HCT116 (cell line): Measurements from ENCODE around the gene NR2F2. TPM values are rescaled to one million over a fixed set of nuclear protein-coding genes. Genes with fewer than 3 reads are reported as not detected.

ENCODE experiments used
- ATAC-seq: fragments of 200-7000 bp; cut with Tn5 transposase; 2 replicates; pipeline ENCODE4 v1.9.1; 2020; ENCODE audit warnings: mild to moderate bottlenecking, moderate library complexity
- BruUV-seq: library from RNA; stranded (reverse); fragments of 400-500 nt; replicated peaks from 2 replicates; lab custom pipeline; 2021; lab: Mats Ljungman, UMichigan
- CTCF ChIA-PET: fragments of 300-600 bp; sonication (Branson Sonifier 250); formaldehyde crosslinking; loops from one replicate; lab custom pipeline; 2021; ENCODE audit warnings: antibody characterized with exemption; lab: Charles Lee
- POLR2A ChIA-PET: fragments of 300-600, 350-600 bp; sonication (Branson Sonifier 250); formaldehyde crosslinking; loops from one replicate; lab custom pipeline; 2021; ENCODE audit warnings: antibody characterized with exemption; lab: Charles Lee
- RAD21 ChIA-PET, 2 experiments: fragments of 300-600 bp; sonication (Branson Sonifier 250); formaldehyde crosslinking; loops; one replicate each; lab custom pipeline; 2023; ENCODE audit warnings: low total read pairs in 2 of 2; ENCODE audit not compliant: uncharacterized antibody in 2 of 2, unreplicated experiment in 2 of 2, low non-redundant PET in 1 of 2; lab: Charles Lee
- DNase-seq: peaks from one replicate; pipeline ENCODE4 v3.0.0-alpha.2; 2010; ENCODE audit warnings: low read depth, low spot score
- H2AFZ ChIP-seq: fragments of 200-600 bp; shearing (Covaris generic), sonication (generic); 2 replicates; pipeline ENCODE4 v1.6.1; 2017; ENCODE audit warnings: low read depth, mixed run types, mixed read lengths, antibody characterized with exemption, low read length; ENCODE audit not compliant: poor library complexity, severe bottlenecking
- H3K27ac ChIP-seq: 2 replicates; pipeline ENCODE4 v1.5.1; 2012; ENCODE audit warnings: low read depth, low read length
- H3K27me3 ChIP-seq: fragments of 200-600 bp; sonication (generic); 2 replicates; pipeline ENCODE4 v1.6.1; 2016; ENCODE audit warnings: mixed run types, low read length, mixed read lengths; ENCODE audit not compliant: insufficient read depth
- H3K36me3 ChIP-seq, 2 experiments: fragments of 200-500 bp in 1 of 2; fragments of 200-600 bp in 1 of 2; sonication (Bioruptor generic) in 1 of 2; sonication (generic) in 1 of 2; 2 replicates each; pipeline versions ENCODE4 v1.5.1 to v1.6.1; 2014 to 2016; ENCODE audit warnings: low read length in 2 of 2, inconsistent platforms in 1 of 2, mixed read lengths in 1 of 2, mixed run types in 1 of 2; ENCODE audit not compliant: insufficient read depth in 2 of 2, control insufficient read depth in 1 of 2
- H3K4me1 ChIP-seq, 2 experiments: fragments of 200-600 bp in 1 of 2; sonication (generic) in 1 of 2; 2 replicates each; pipeline versions ENCODE4 v1.5.1 to v1.6.1; 2012 to 2017; ENCODE audit warnings: low read length in 2 of 2, inconsistent platforms in 1 of 2, mild to moderate bottlenecking in 1 of 2, mixed read lengths in 1 of 2, mixed run types in 1 of 2, moderate library complexity in 1 of 2; ENCODE audit not compliant: insufficient read depth in 2 of 2, control insufficient read depth in 1 of 2
- H3K4me2 ChIP-seq: fragments of 200-600 bp; sonication (generic); 2 replicates; pipeline ENCODE4 v1.6.1; 2017; ENCODE audit warnings: mixed run types, low read length, mixed read lengths
- H3K4me3 ChIP-seq, 2 experiments: fragments of 200-600 bp in 1 of 2; sonication (generic) in 1 of 2; replicated peaks in 1 of 2; 2 replicates each; pipeline ENCODE4 v1.5.1; 2011 to 2016; ENCODE audit warnings: low read length in 2 of 2, control low read depth in 1 of 2, low read depth in 1 of 2, mild to moderate bottlenecking in 1 of 2, mixed read lengths in 1 of 2, mixed run types in 1 of 2
- H3K79me2 ChIP-seq: fragments of 200-600 bp; sonication (generic); 2 replicates; pipeline ENCODE4 v1.6.1; 2017; ENCODE audit warnings: mild to moderate bottlenecking, mixed run types, low read length, moderate library complexity, mixed read lengths; ENCODE audit not compliant: insufficient read depth
- H3K9ac ChIP-seq: fragments of 200-600 bp; sonication (generic); 2 replicates; pipeline ENCODE4 v1.6.1; 2016; ENCODE audit warnings: low read length, mixed read lengths
- H3K9me2 ChIP-seq: fragments of 200-600 bp; sonication (generic), shearing (Covaris generic); 2 replicates; pipeline ENCODE4 v1.6.1; 2017; ENCODE audit warnings: mixed run types, mild to moderate bottlenecking, moderate library complexity; ENCODE audit not compliant: insufficient read depth
- H3K9me3 ChIP-seq, 2 experiments: fragments of 200-500 bp in 1 of 2; fragments of 200-600 bp in 1 of 2; sonication (Bioruptor generic) in 1 of 2; sonication (generic) in 1 of 2; 2 replicates each; pipeline ENCODE4 v1.6.1; 2014 to 2017; ENCODE audit warnings: low read length in 2 of 2, mixed read lengths in 2 of 2, inconsistent platforms in 1 of 2, low read depth in 1 of 2, mild to moderate bottlenecking in 1 of 2, mixed run types in 1 of 2, moderate library complexity in 1 of 2; ENCODE audit not compliant: control insufficient read depth in 1 of 2, insufficient read depth in 1 of 2
- H4K20me1 ChIP-seq: fragments of 200-600 bp; sonication (generic), shearing (Covaris generic); 2 replicates; pipeline ENCODE4 v1.6.1; 2017; ENCODE audit warnings: mixed run types, mild to moderate bottlenecking, moderate library complexity; ENCODE audit not compliant: insufficient read depth
- EGR1 ChIP-seq: IDR thresholded peaks from 2 replicates; pipeline ENCODE4 v1.6.1; 2012; ENCODE audit warnings: low read depth
- ELF1 ChIP-seq: IDR thresholded peaks from 2 replicates; pipeline ENCODE4 v1.6.1; 2012; ENCODE audit warnings: low read depth, borderline replicate concordance
- EZH2 ChIP-seq: fragments of 200-600 bp; sonication (generic); IDR thresholded peaks from 2 replicates; pipeline ENCODE4 v1.6.1; 2017; ENCODE audit warnings: antibody characterized with exemption, mixed run types
- POLR2AphosphoS5 ChIP-seq: IDR thresholded peaks from 2 replicates; pipeline ENCODE4 v1.6.1; 2011; ENCODE audit warnings: mild to moderate bottlenecking, low read depth, low read length, moderate library complexity
- SP1 ChIP-seq: IDR thresholded peaks from 2 replicates; pipeline ENCODE4 v1.6.1; 2012; ENCODE audit warnings: low read depth
- SRF ChIP-seq: IDR thresholded peaks from 2 replicates; pipeline ENCODE4 v1.6.1; 2012; ENCODE audit warnings: low read depth
- YY1 ChIP-seq: IDR thresholded peaks from 2 replicates; pipeline ENCODE4 v1.6.1; 2011; ENCODE audit warnings: low read length, low read depth, moderate library complexity, mild to moderate bottlenecking; ENCODE audit not compliant: insufficient replicate concordance; ENCODE audit errors: extremely low read depth
- ZNF274 ChIP-seq: fragments of 200-500 bp; sonication (Bioruptor generic); IDR thresholded peaks from 2 replicates; pipeline ENCODE4 v1.6.1; 2014; ENCODE audit warnings: mild to moderate bottlenecking, low read depth, low read length, inconsistent platforms
- intact Hi-C: fragments of 100-400 bp; cut with micrococcal nuclease; formaldehyde crosslinking; loops from 2 replicates; pipeline ENCODE4 v1.10.0; 2022
- total RNA-seq: library from RNA; stranded (reverse); gene quantifications from one replicate; pipeline ENCODE4 v1.2.1, GENCODE V29; 2021; ENCODE audit not compliant: unreplicated experiment
- TF ChIP-seq, protein P1 (sequence below): IDR thresholded peaks from 2 replicates; pipeline ENCODE4 v1.6.1; 2011; ENCODE audit warnings: mild to moderate bottlenecking, low read length, moderate library complexity; ENCODE audit not compliant: insufficient replicate concordance; ENCODE audit errors: extremely low read depth
- TF ChIP-seq, protein P2 (sequence below): IDR thresholded peaks from 2 replicates; pipeline ENCODE4 v1.6.1; 2012
- TF ChIP-seq, protein P3 (sequence below): IDR thresholded peaks from 2 replicates; pipeline ENCODE4 v1.6.1; 2012
- TF ChIP-seq, protein P4 (sequence below), 3 experiments: fragments of 200-600 bp in 1 of 3; sonication (generic) in 1 of 3; IDR thresholded peaks in 2 of 3; conservative IDR thresholded peaks in 1 of 3; 2 replicates each; pipeline ENCODE4 v1.5.1; 2012 to 2017; ENCODE audit warnings: low read depth in 2 of 3, low read length in 2 of 3, antibody characterized with exemption in 1 of 3, borderline replicate concordance in 1 of 3, control low read depth in 1 of 3, mild to moderate bottlenecking in 1 of 3, mixed read lengths in 1 of 3, mixed run types in 1 of 3, moderate library complexity in 1 of 3; ENCODE audit not compliant: insufficient read depth in 1 of 3
- TF ChIP-seq, protein P5 (sequence below): IDR thresholded peaks from 2 replicates; pipeline ENCODE4 v1.6.1; 2012; ENCODE audit warnings: low read depth

The NR2F2 gene
- total RNA-seq, 1 experiment from 2014 or later: 61.4 TPM

DNA sequence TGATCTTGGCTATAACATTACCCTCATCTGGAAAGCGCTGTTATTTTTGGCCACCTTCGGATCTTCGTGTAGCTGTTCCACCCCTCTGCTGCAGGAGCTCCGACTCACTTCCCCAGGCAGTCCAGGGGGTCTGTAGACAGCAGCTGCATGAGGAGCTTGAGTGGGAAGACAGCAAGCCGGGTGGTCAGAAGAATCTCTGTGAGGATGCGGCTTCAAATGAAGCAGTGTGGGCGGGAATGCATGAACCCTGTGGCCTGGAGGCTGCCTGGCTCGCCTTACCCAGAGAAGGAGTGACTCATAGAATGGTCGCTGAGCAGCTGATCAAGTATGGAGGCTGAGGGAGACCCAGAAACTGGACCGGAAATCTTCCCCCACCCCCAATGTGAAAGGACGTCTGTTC is 45.2 kb upstream of the NR2F2 start (continued):
- TF ChIP-seq, protein P1, sequence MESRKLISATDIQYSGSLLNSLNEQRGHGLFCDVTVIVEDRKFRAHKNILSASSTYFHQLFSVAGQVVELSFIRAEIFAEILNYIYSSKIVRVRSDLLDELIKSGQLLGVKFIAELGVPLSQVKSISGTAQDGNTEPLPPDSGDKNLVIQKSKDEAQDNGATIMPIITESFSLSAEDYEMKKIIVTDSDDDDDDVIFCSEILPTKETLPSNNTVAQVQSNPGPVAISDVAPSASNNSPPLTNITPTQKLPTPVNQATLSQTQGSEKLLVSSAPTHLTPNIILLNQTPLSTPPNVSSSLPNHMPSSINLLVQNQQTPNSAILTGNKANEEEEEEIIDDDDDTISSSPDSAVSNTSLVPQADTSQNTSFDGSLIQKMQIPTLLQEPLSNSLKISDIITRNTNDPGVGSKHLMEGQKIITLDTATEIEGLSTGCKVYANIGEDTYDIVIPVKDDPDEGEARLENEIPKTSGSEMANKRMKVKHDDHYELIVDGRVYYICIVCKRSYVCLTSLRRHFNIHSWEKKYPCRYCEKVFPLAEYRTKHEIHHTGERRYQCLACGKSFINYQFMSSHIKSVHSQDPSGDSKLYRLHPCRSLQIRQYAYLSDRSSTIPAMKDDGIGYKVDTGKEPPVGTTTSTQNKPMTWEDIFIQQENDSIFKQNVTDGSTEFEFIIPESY: no peak
- TF ChIP-seq, protein P2, sequence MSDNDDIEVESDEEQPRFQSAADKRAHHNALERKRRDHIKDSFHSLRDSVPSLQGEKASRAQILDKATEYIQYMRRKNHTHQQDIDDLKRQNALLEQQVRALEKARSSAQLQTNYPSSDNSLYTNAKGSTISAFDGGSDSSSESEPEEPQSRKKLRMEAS: peak; percentile 72
- TF ChIP-seq, all 23 proteins: peak for 3

DNA sequence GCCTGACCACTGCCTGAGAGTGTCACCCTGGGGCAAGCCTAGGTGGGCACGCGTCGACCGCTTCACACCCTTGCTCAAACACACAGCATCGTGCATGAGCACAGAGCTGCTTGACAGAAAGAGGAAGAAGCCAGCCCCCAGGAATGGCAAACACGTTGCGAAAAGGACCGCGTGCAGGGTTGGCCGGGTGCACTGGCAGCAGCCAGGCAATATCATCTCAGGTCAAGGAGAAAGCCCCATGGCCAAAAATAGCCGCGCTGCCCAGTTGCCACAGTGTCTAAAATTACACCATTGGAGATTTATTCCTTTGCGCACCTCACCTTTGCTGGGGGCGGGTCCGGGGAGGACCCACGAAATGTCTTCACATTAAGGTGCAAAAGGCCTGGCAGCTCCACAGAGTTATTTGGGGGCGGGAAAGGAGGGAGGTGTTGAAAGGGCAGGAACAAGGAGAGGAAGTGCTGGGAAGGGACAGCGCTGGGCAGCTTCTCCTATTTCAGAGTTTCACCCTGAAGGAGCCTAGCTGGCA is 44.7 kb upstream of the NR2F2 start:
- ChIA-PET RAD21 (no interaction called here), POLR2A (interaction anchor here (1.1 kb wide), 1 partner anchor 12 kb away, joined by 3 read pairs; no protein-coding TSS in a partner anchor), CTCF (interaction anchor here (0.8 kb wide), 1 partner anchor 41 kb away, joined by 3 read pairs; no protein-coding TSS in a partner anchor)
- Histone ChIP-seq H3K4me3 (no peak overlapping the region), H3K27ac (no peak overlapping the region), H3K9me3 (no peaks in the 10 kb centered on the region), H3K4me2 (peak overlapping the region; percentile 46), H4K20me1 (no peaks in the 10 kb centered on the region), H3K36me3 (no peaks in the 10 kb centered on the region), H3K79me2 (no peaks in the 10 kb centered on the region), H2AFZ (no peak overlapping the region), H3K4me1 (peaks cover 21 to 25% of the 10 kb centered on the region in 2 experiments), H3K9me2 (no peaks in the 10 kb centered on the region), H3K9ac (no peak overlapping the region), H3K27me3 (no peaks in the 10 kb centered on the region)
- peak; percentile 67 for ATAC-seq
- no peak for DNase-seq
- BruUV-seq: no TSS peak
- intact Hi-C loops: no loop called here
- TF ChIP-seq YY1: no peak
- TF ChIP-seq, protein P3, sequence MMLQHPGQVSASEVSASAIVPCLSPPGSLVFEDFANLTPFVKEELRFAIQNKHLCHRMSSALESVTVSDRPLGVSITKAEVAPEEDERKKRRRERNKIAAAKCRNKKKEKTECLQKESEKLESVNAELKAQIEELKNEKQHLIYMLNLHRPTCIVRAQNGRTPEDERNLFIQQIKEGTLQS: no peak
- TF ChIP-seq SP1: no peak
- TF ChIP-seq, protein P4, sequence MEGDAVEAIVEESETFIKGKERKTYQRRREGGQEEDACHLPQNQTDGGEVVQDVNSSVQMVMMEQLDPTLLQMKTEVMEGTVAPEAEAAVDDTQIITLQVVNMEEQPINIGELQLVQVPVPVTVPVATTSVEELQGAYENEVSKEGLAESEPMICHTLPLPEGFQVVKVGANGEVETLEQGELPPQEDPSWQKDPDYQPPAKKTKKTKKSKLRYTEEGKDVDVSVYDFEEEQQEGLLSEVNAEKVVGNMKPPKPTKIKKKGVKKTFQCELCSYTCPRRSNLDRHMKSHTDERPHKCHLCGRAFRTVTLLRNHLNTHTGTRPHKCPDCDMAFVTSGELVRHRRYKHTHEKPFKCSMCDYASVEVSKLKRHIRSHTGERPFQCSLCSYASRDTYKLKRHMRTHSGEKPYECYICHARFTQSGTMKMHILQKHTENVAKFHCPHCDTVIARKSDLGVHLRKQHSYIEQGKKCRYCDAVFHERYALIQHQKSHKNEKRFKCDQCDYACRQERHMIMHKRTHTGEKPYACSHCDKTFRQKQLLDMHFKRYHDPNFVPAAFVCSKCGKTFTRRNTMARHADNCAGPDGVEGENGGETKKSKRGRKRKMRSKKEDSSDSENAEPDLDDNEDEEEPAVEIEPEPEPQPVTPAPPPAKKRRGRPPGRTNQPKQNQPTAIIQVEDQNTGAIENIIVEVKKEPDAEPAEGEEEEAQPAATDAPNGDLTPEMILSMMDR (IDR thresholded peaks at IDR 0.05 in 2 of 3, conservative IDR thresholded peaks at IDR 0.05 in 1 of 3; ENCODE audit: borderline replicate concordance in 1 of 3, insufficient read depth in 1 of 3, low read depth in 2 of 3, low read length in 2 of 3): no peak
- TF ChIP-seq EGR1: no peak
- no peak for TF ChIP-seq POLR2AphosphoS5
- no peak for TF ChIP-seq ZNF274
- TF ChIP-seq EZH2: no peak
- TF ChIP-seq, protein P5, sequence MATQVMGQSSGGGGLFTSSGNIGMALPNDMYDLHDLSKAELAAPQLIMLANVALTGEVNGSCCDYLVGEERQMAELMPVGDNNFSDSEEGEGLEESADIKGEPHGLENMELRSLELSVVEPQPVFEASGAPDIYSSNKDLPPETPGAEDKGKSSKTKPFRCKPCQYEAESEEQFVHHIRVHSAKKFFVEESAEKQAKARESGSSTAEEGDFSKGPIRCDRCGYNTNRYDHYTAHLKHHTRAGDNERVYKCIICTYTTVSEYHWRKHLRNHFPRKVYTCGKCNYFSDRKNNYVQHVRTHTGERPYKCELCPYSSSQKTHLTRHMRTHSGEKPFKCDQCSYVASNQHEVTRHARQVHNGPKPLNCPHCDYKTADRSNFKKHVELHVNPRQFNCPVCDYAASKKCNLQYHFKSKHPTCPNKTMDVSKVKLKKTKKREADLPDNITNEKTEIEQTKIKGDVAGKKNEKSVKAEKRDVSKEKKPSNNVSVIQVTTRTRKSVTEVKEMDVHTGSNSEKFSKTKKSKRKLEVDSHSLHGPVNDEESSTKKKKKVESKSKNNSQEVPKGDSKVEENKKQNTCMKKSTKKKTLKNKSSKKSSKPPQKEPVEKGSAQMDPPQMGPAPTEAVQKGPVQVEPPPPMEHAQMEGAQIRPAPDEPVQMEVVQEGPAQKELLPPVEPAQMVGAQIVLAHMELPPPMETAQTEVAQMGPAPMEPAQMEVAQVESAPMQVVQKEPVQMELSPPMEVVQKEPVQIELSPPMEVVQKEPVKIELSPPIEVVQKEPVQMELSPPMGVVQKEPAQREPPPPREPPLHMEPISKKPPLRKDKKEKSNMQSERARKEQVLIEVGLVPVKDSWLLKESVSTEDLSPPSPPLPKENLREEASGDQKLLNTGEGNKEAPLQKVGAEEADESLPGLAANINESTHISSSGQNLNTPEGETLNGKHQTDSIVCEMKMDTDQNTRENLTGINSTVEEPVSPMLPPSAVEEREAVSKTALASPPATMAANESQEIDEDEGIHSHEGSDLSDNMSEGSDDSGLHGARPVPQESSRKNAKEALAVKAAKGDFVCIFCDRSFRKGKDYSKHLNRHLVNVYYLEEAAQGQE: no peak
- TF ChIP-seq ELF1: no peak
- no peak for TF ChIP-seq SRF
- TF ChIP-seq, protein P1: no peak
